OCI-LY1 (cell line): Measurements from ENCODE around the gene TTPAL.

Source experiments
- H2AFZ ChIP-seq: fragments of 200-600 bp; sonication (generic), shearing (Covaris generic); 2 replicates; pipeline ENCODE4 v1.6.0; 2014; ENCODE audit warnings: antibody characterized with exemption, mild to moderate bottlenecking, low read length
- H3F3A ChIP-seq: fragments of 200-600 bp; sonication (generic), shearing (Covaris generic); 2 replicates; pipeline ENCODE4 v1.6.0; 2014; ENCODE audit warnings: mild to moderate bottlenecking, antibody characterized with exemption, low read length, moderate library complexity; ENCODE audit not compliant: insufficient read depth
- H3K27ac ChIP-seq: fragments of 200-600 bp; sonication (generic); 2 replicates; pipeline ENCODE4 v1.5.1; 2014; ENCODE audit warnings: low read length, mixed run types, mild to moderate bottlenecking, low read depth; ENCODE audit not compliant: poor library complexity, severe bottlenecking
- H3K27me3 ChIP-seq: fragments of 200-600 bp; sonication (generic); 2 replicates; pipeline ENCODE4 v1.6.0; 2014; ENCODE audit warnings: antibody characterized with exemption, mild to moderate bottlenecking, low read length, moderate library complexity; ENCODE audit not compliant: insufficient read depth
- H3K36me3 ChIP-seq: fragments of 200-600 bp; sonication (generic); 2 replicates; pipeline ENCODE4 v1.6.1; 2014; ENCODE audit warnings: mild to moderate bottlenecking, antibody characterized with exemption, low read length, moderate library complexity, mixed read lengths; ENCODE audit not compliant: insufficient read depth
- H3K4me1 ChIP-seq: fragments of 200-600 bp; sonication (generic); 2 replicates; pipeline ENCODE4 v1.5.1; 2014; ENCODE audit warnings: mild to moderate bottlenecking, low read length, moderate library complexity; ENCODE audit not compliant: insufficient read depth, severe bottlenecking
- H3K4me2 ChIP-seq: fragments of 200-600 bp; sonication (generic), shearing (Covaris generic); 2 replicates; pipeline ENCODE4 v1.6.1; 2014; ENCODE audit warnings: low read length
- H3K4me3 ChIP-seq: fragments of 200-600 bp; sonication (generic); 2 replicates; pipeline ENCODE4 v1.5.1; 2014; ENCODE audit warnings: low read length, low read depth, mild to moderate bottlenecking, mixed read lengths; ENCODE audit not compliant: poor library complexity, severe bottlenecking
- H3K79me2 ChIP-seq: fragments of 200-600 bp; shearing (Covaris generic); 2 replicates; pipeline ENCODE4 v1.6.1; 2016; ENCODE audit warnings: mixed run types, low read length, mixed read lengths; ENCODE audit not compliant: insufficient read depth
- H3K9ac ChIP-seq: fragments of 200-600 bp; sonication (generic), shearing (Covaris generic); 2 replicates; pipeline ENCODE4 v1.6.1; 2014; ENCODE audit warnings: mild to moderate bottlenecking, low read length, mixed read lengths
- H3K9me2 ChIP-seq: fragments of 200-600 bp; sonication (generic), shearing (Covaris generic); 2 replicates; pipeline ENCODE4 v1.6.1; 2014; ENCODE audit warnings: low read depth, mild to moderate bottlenecking, low read length, mixed read lengths
- H3K9me3 ChIP-seq: fragments of 200-600 bp; shearing (Covaris generic); 2 replicates; pipeline ENCODE4 v1.6.1; 2014; ENCODE audit warnings: low read length, mixed read lengths
- H4K20me1 ChIP-seq: fragments of 200-600 bp; sonication (generic), shearing (Covaris generic); 2 replicates; pipeline ENCODE4 v1.6.0; 2016; ENCODE audit warnings: mild to moderate bottlenecking, low read length; ENCODE audit not compliant: insufficient read depth
- CTCF ChIP-seq: fragments of 200-600 bp; sonication (generic), shearing (Covaris generic); IDR thresholded peaks from 2 replicates; pipeline ENCODE4 v1.5.1; 2017; ENCODE audit warnings: mild to moderate bottlenecking, antibody characterized with exemption, low read length, moderate library complexity, mixed read lengths
- EZH2 ChIP-seq: fragments of 200-600 bp; sonication (generic), shearing (Covaris generic); IDR thresholded peaks from 2 replicates; pipeline ENCODE4 v1.8.0; 2017; ENCODE audit warnings: borderline replicate concordance, mixed run types, mild to moderate bottlenecking, antibody characterized with exemption, low read length, moderate library complexity, mixed read lengths

Gene TTPAL

GRCh38 chr20:44536175-44536574 lies 60.5 kb downstream of the TTPAL start:
- Histone ChIP-seq H4K20me1 (no peaks in the 10 kb centered on the region), H3K4me1 (peaks cover 13% of the 10 kb centered on the region), H3K4me3 (no peak overlapping the region), H3K27me3 (no peaks in the 10 kb centered on the region; the same call in 1 of the 2 replicates), H3F3A (0 out of 2 replicates have a peak, but pooled peaks cover 4% of the 10 kb centered on the region), H3K27ac (no peak overlapping the region), H3K36me3 (no peaks in the 10 kb centered on the region), H3K9me2 (no peaks in the 10 kb centered on the region), H3K4me2 (no peak overlapping the region), H3K79me2 (no peaks in the 10 kb centered on the region), H3K9ac (no peak overlapping the region), H2AFZ (no peak overlapping the region), H3K9me3 (no peaks in the 10 kb centered on the region)
- TF ChIP-seq EZH2, result no peak
- no peak for TF ChIP-seq CTCF

GRCh38 chr20:44537993-44538392 lies 62.3 kb downstream of the TTPAL start:
- Histone ChIP-seq H3K27ac (no peak overlapping the region), H3K4me3 (no peak overlapping the region), H3K36me3 (no peaks in the 10 kb centered on the region), H3K4me1 (peaks cover under 1% of the 10 kb centered on the region), H3K27me3 (no peaks in the 10 kb centered on the region), H3K4me2 (no peak overlapping the region), H3K9me3 (no peaks in the 10 kb centered on the region), H3K9me2 (no peaks in the 10 kb centered on the region), H3K79me2 (no peaks in the 10 kb centered on the region), H3F3A (0 out of 2 replicates have a peak, but pooled peaks cover 4% of the 10 kb centered on the region), H3K9ac (no peak overlapping the region), H2AFZ (no peak overlapping the region), H4K20me1 (no peaks in the 10 kb centered on the region)
- no peak for TF ChIP-seq CTCF
- no peak for TF ChIP-seq EZH2

GRCh38 chr20:44540834-44541233 lies 65.2 kb downstream of the TTPAL start:
- 0 out of 2 replicates have a peak, but pooled peaks cover 4% of the 10 kb centered on the region for H3F3A ChIP-seq
- no peak overlapping the region for H2AFZ ChIP-seq
- no peak overlapping the region for H3K9ac ChIP-seq

More at GRCh38 chr20:44540834-44541233, 65.2 kb downstream of the TTPAL start:
- H3K27ac ChIP-seq, result no peak overlapping the region
- no peak overlapping the region for H3K4me2 ChIP-seq
- H3K4me3 ChIP-seq, result no peak overlapping the region
- peaks cover 6% of the 10 kb centered on the region for H3K4me1 ChIP-seq
- H3K79me2 ChIP-seq, result no peaks in the 10 kb centered on the region
- H3K9me3 ChIP-seq, result no peaks in the 10 kb centered on the region
- TF ChIP-seq CTCF (no peak), EZH2 (no peak)
- H3K9me2 ChIP-seq, result no peaks in the 10 kb centered on the region
- no peaks in the 10 kb centered on the region for H3K27me3 ChIP-seq
- H4K20me1 ChIP-seq, result no peaks in the 10 kb centered on the region
- H3K36me3 ChIP-seq, result no peaks in the 10 kb centered on the region
